H1 (cell line): Measurements from ENCODE around the gene IZUMO4. TPM values are rescaled to one million over a fixed set of nuclear protein-coding genes. Genes with fewer than 3 reads are reported as not detected.

ENCODE experiments used
- CTCF ChIA-PET: fragments of 300-600 bp; sonication (Branson Sonifier 250); formaldehyde crosslinking; loops from one replicate; lab custom pipeline; 2021; ENCODE audit not compliant: partially characterized antibody; lab: Charles Lee
- POLR2A ChIA-PET: fragments of 300-600 bp; sonication (Branson Sonifier 250); formaldehyde crosslinking; loops from one replicate; lab custom pipeline; 2021; ENCODE audit warnings: inconsistent platforms; ENCODE audit not compliant: partially characterized antibody; lab: Charles Lee
- DNase-seq, 2 experiments: peaks; one replicate each; pipeline versions ENCODE4 v3.0.0 to v3.0.0-alpha.2; 2010 to 2022; ENCODE audit warnings: low spot score in 2 of 2, low read depth in 1 of 2, mixed read lengths in 1 of 2
- FAIRE-seq: peaks from 2 replicates; lab custom pipeline; 2011; peaks lifted over from hg19 to GRCh38; lab: Jason Lieb, UNC
- H2AFZ ChIP-seq: 2 replicates; pipeline ENCODE4 v1.8.1; 2012; ENCODE audit warnings: low read length, inconsistent platforms
- H2AK5ac ChIP-seq: 2 replicates; pipeline ENCODE4 v1.6.1; 2013; ENCODE audit warnings: low read depth, low read length
- H2BK120ac ChIP-seq: replicated peaks from 2 replicates; pipeline ENCODE3; 2013; ENCODE audit warnings: low read depth, low read length, inconsistent platforms
- H2BK12ac ChIP-seq: 2 replicates; pipeline ENCODE4 v1.6.1; 2013; ENCODE audit warnings: low read depth, low read length
- H2BK15ac ChIP-seq: 2 replicates; pipeline ENCODE4 v1.6.1; 2013; ENCODE audit warnings: low read length
- H2BK20ac ChIP-seq: 2 replicates; pipeline ENCODE4 v1.6.1; 2013; ENCODE audit warnings: low read length
- H2BK5ac ChIP-seq: 2 replicates; pipeline ENCODE4 v1.6.1; 2013; ENCODE audit warnings: low read depth, low read length
- H3K14ac ChIP-seq: 2 replicates; pipeline ENCODE4 v1.6.1; 2013; ENCODE audit warnings: inconsistent platforms; ENCODE audit not compliant: insufficient read length
- H3K18ac ChIP-seq: 2 replicates; pipeline ENCODE4 v1.6.1; 2013; ENCODE audit warnings: low read length; ENCODE audit errors: extremely low read depth
- H3K23ac ChIP-seq: 2 replicates; pipeline ENCODE4 v1.6.1; 2013; ENCODE audit warnings: inconsistent platforms; ENCODE audit not compliant: insufficient read length
- H3K23me2 ChIP-seq: 2 replicates; pipeline ENCODE4 v1.6.1; 2013; ENCODE audit warnings: low read depth, low read length
- H3K27ac ChIP-seq: 2 replicates; pipeline ENCODE4 v1.6.1; 2011; ENCODE audit warnings: low read depth, low read length, inconsistent platforms
- H3K27me3 ChIP-seq, 4 experiments: replicated peaks in 1 of 4; 1 replicate in 1 of 4; 2 replicates in 3 of 4; pipeline versions ENCODE4 v1.6.1 to v1.8.1; 2011 to 2013; ENCODE audit warnings: low read length in 3 of 4, mild to moderate bottlenecking in 3 of 4, inconsistent platforms in 2 of 4, mixed read lengths in 2 of 4, moderate library complexity in 1 of 4; ENCODE audit not compliant: control insufficient read depth in 3 of 4, insufficient read depth in 3 of 4; ENCODE audit errors: extremely low read depth in 1 of 4
- H3K36me3 ChIP-seq, 4 experiments: 2 replicates each; pipeline versions ENCODE4 v1.6.1 to v1.8.1; 2011 to 2013; ENCODE audit warnings: mild to moderate bottlenecking in 4 of 4, low read length in 3 of 4, moderate library complexity in 2 of 4, control low read depth in 1 of 4, inconsistent platforms in 1 of 4; ENCODE audit not compliant: insufficient read depth in 4 of 4, control insufficient read depth in 2 of 4
- H3K4ac ChIP-seq: replicated peaks from 2 replicates; pipeline ENCODE3; 2013; ENCODE audit warnings: low read length, low read depth, mixed read lengths, inconsistent platforms; ENCODE audit not compliant: insufficient read length
- H3K4me1 ChIP-seq, 4 experiments: replicated peaks in 1 of 4; 1 replicate in 1 of 4; 2 replicates in 3 of 4; pipeline versions ENCODE4 v1.6.1 to v1.8.1; 2011 to 2013; ENCODE audit warnings: low read length in 3 of 4, inconsistent platforms in 2 of 4, mixed read lengths in 1 of 4; ENCODE audit not compliant: insufficient read depth in 4 of 4, control insufficient read depth in 3 of 4
- H3K4me2 ChIP-seq, 2 experiments: 2 replicates each; pipeline versions ENCODE4 v1.6.1 to v1.8.1; 2011 to 2013; ENCODE audit warnings: low read depth in 2 of 2, low read length in 2 of 2, control low read depth in 1 of 2, inconsistent platforms in 1 of 2, mild to moderate bottlenecking in 1 of 2; ENCODE audit not compliant: insufficient read depth in 1 of 2
- H3K4me3 ChIP-seq, 4 experiments: fragments of 200-600, 300-600 bp in 1 of 4; sonication (generic), shearing (Covaris generic), sonication (Bioruptor Twin) in 1 of 4; 2 replicates each; pipeline versions ENCODE4 v1.5.1 to v1.8.1; 2011 to 2016; ENCODE audit warnings: low read length in 4 of 4, low read depth in 3 of 4, control low read depth in 2 of 4, inconsistent platforms in 2 of 4, mild to moderate bottlenecking in 2 of 4, mixed read lengths in 1 of 4, moderate library complexity in 1 of 4; ENCODE audit not compliant: insufficient read depth in 2 of 4; ENCODE audit errors: extremely low read depth in 1 of 4
- H3K56ac ChIP-seq: replicated peaks from 2 replicates; pipeline ENCODE3; 2013; ENCODE audit warnings: low read depth, mild to moderate bottlenecking, mixed read lengths, low read length, inconsistent platforms; ENCODE audit not compliant: insufficient read length
- H3K79me1 ChIP-seq: 2 replicates; pipeline ENCODE4 v1.6.1; 2013; ENCODE audit warnings: low read depth, low read length, control low read depth
- H3K79me2 ChIP-seq, 2 experiments: 2 replicates each; pipeline versions ENCODE4 v1.6.1 to v1.8.1; 2012 to 2013; ENCODE audit warnings: low read length in 2 of 2, mild to moderate bottlenecking in 2 of 2, inconsistent platforms in 1 of 2; ENCODE audit not compliant: insufficient read depth in 2 of 2, control insufficient read depth in 1 of 2
- H3K9ac ChIP-seq, 4 experiments: replicated peaks in 1 of 4; 1 replicate in 1 of 4; 2 replicates in 3 of 4; pipeline versions ENCODE4 v1.6.1 to v1.8.1; 2011 to 2013; ENCODE audit warnings: low read depth in 3 of 4, low read length in 3 of 4, control low read depth in 2 of 4, mild to moderate bottlenecking in 2 of 4, moderate library complexity in 2 of 4, inconsistent platforms in 1 of 4; ENCODE audit errors: extremely low read depth in 1 of 4
- H3K9me3 ChIP-seq, 2 experiments: 2 replicates each; pipeline versions ENCODE4 v1.6.1 to v1.8.1; 2012 to 2013; ENCODE audit warnings: mild to moderate bottlenecking in 2 of 2, moderate library complexity in 2 of 2, control low read depth in 1 of 2, inconsistent platforms in 1 of 2, low read depth in 1 of 2, low read length in 1 of 2, mixed read lengths in 1 of 2; ENCODE audit not compliant: insufficient read depth in 2 of 2
- H4K20me1 ChIP-seq, 2 experiments: replicated peaks in 1 of 2; 2 replicates each; pipeline versions ENCODE3 to v1.8.1; 2011 to 2013; ENCODE audit warnings: inconsistent platforms in 2 of 2, low read length in 2 of 2, mild to moderate bottlenecking in 1 of 2; ENCODE audit not compliant: insufficient read depth in 2 of 2, control insufficient read depth in 1 of 2
- H4K5ac ChIP-seq: 2 replicates; pipeline ENCODE4 v1.6.1; 2013; ENCODE audit warnings: low read length, low read depth, mixed read lengths, inconsistent platforms; ENCODE audit not compliant: insufficient read length
- H4K8ac ChIP-seq: 2 replicates; pipeline ENCODE4 v1.8.0; 2013; ENCODE audit warnings: mild to moderate bottlenecking, moderate library complexity, low read length, inconsistent platforms; ENCODE audit not compliant: insufficient read depth; ENCODE audit errors: extremely low read depth
- H4K91ac ChIP-seq: replicated peaks from 2 replicates; pipeline ENCODE3; 2013; ENCODE audit warnings: low read length, mixed read lengths, inconsistent platforms; ENCODE audit not compliant: insufficient read length
- EP300 ChIP-seq, 2 experiments: IDR thresholded peaks; 1 replicate in 1 of 2; 2 replicates in 1 of 2; pipeline ENCODE4 v1.6.1; 2011 to 2012; ENCODE audit warnings: low read depth in 2 of 2, low read length in 2 of 2, mild to moderate bottlenecking in 2 of 2, borderline replicate concordance in 1 of 2, inconsistent platforms in 1 of 2, moderate library complexity in 1 of 2
- FOSL1 ChIP-seq: IDR thresholded peaks from 2 replicates; pipeline ENCODE4 v1.6.1; 2011; ENCODE audit warnings: mild to moderate bottlenecking, low read depth, low read length, moderate library complexity; ENCODE audit not compliant: insufficient read depth
- GABPA ChIP-seq: IDR thresholded peaks from 2 replicates; pipeline ENCODE4 v1.6.1; 2011; ENCODE audit warnings: mild to moderate bottlenecking, low read length, moderate library complexity, borderline replicate concordance; ENCODE audit not compliant: insufficient read depth
- HDAC6 ChIP-seq: IDR thresholded peaks from one replicate; pipeline ENCODE4 v1.7.1; 2012; ENCODE audit warnings: low read depth, mild to moderate bottlenecking, inconsistent platforms, low read length, moderate library complexity
- KDM4A ChIP-seq: IDR thresholded peaks from one replicate; pipeline ENCODE4 v1.7.1; 2012; ENCODE audit warnings: low read depth, mild to moderate bottlenecking, moderate library complexity, low read length, inconsistent platforms; ENCODE audit not compliant: severe bottlenecking
- MAFK ChIP-seq: IDR thresholded peaks from 2 replicates; pipeline ENCODE4 v1.6.1; 2012; ENCODE audit warnings: low read depth, mild to moderate bottlenecking, improper control_type of control experiment, low read length
- PHF8 ChIP-seq: fragments of 200-600 bp; sonication (generic); conservative IDR thresholded peaks from 2 replicates; pipeline ENCODE4 v1.7.1; 2012; ENCODE audit warnings: low read depth, mild to moderate bottlenecking, inconsistent platforms, low read length, moderate library complexity
- POLR2A ChIP-seq, 2 experiments: IDR thresholded peaks; 1 replicate in 1 of 2; 2 replicates in 1 of 2; pipeline ENCODE4 v1.6.1; 2011; ENCODE audit warnings: low read depth in 2 of 2, low read length in 2 of 2, mild to moderate bottlenecking in 2 of 2; ENCODE audit errors: control extremely low read depth in 1 of 2
- RBBP5 ChIP-seq: IDR thresholded peaks from 2 replicates; pipeline ENCODE4 v1.7.1; 2012; ENCODE audit warnings: low read depth, mild to moderate bottlenecking, inconsistent platforms, low read length, moderate library complexity, borderline replicate concordance
- SP4 ChIP-seq: IDR thresholded peaks from 2 replicates; pipeline ENCODE4 v1.6.1; 2012; ENCODE audit warnings: low read length, inconsistent platforms
- WGBS, 2 experiments: shearing (Covaris generic) in 1 of 2; methylation state at CpG; one replicate each; pipeline versions ENCODE4 v1.1.6 to v1.1.7; 2013 to 2015; ENCODE audit warnings: low lambda C conversion rate in 2 of 2, mixed read lengths in 2 of 2, inconsistent platforms in 1 of 2, low coverage in 1 of 2, missing lambda C conversion rate in 1 of 2; ENCODE audit not compliant: insufficient replicate concordance in 2 of 2, insufficient coverage in 1 of 2, insufficient read length in 1 of 2; ENCODE audit errors: extremely low coverage in 1 of 2, missing lambda C conversion rate in 1 of 2; 5-methylcytosine and 5-hydroxymethylcytosine counted together
- polyA plus RNA-seq, 7 experiments: library from polyadenylated mRNA; depleted of rRNA in 3 of 7; stranded (reverse) in 5 of 7; unstranded in 2 of 7; fragments of >200 nt in 5 of 7; fragments of 200-250 nt in 2 of 7; gene quantifications; 1 replicate in 5 of 7; 2 replicates in 1 of 7; 4 replicates in 1 of 7; pipeline versions ENCODE4 v1.2.1 to v1.2.3, GENCODE V29; 2011 to 2013; ENCODE audit warnings: missing spikeins in 2 of 7, mixed read lengths in 2 of 7
- total RNA-seq: library from RNA; stranded (reverse); fragmentation: NEBNext Ultra II Directional; extraction: Animal tissue kit (Norgen Biotek cat#: 25700); gene quantifications from 2 replicates; pipeline ENCODE4 v1.2.1, GENCODE V29; 2021
- TF ChIP-seq, protein P1 (sequence below): IDR thresholded peaks from 2 replicates; pipeline ENCODE4 v1.6.1; 2012; ENCODE audit warnings: low read length, inconsistent platforms
- TF ChIP-seq, protein P2 (sequence below): IDR thresholded peaks from 2 replicates; pipeline ENCODE4 v1.6.1; 2012; ENCODE audit warnings: inconsistent platforms

IZUMO4 gene
- total and polyA plus RNA-seq, 2 of the 8 experiments (the other 6 are each of a cell fraction or from before 2014, with no cell fraction given), result 1.8 to 1.9 TPM

DNA sequence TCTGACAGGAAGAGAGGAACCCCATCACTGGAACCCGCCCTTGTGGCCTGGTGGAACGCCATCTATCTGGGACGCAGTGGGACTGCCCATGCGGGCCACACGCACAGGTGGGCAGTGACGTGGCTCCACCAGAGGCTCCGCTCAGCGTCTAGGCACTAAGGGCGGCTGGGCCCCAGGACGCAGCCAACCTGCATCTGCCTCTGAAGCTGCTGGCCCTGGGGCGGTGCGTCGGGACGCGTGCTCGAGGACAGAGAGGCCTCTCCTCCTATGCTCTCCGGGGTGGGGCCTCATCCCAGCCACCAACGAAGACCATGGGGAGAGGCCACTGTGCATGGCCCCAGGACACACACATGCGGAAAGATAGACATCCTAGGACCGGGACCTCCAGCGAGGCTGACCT is 18.1 kb downstream of the IZUMO4 start:
- H2BK15ac ChIP-seq, result no peak overlapping the region
- H3K9me3 ChIP-seq, result no peaks in the 10 kb centered on the region
- H3K9ac ChIP-seq, result no peak overlapping the region
- WGBS, 2 experiments, result 97% methylated on average over 13 of the region's 21 CpGs; no CpG with 5 or more reads in 1 of the 2 experiments
- no peaks in the 10 kb centered on the region for H3K79me2 ChIP-seq
- no peak overlapping the region for H3K4me2 ChIP-seq
- H3K23ac ChIP-seq, result no peak overlapping the region
- H2BK20ac ChIP-seq, result no peak overlapping the region
- no peak overlapping the region for H2BK120ac ChIP-seq
- no peak overlapping the region for H3K4ac ChIP-seq
- H3K4me1 ChIP-seq, result no peaks in the 10 kb centered on the region
- H4K91ac ChIP-seq, result no peak overlapping the region
- H3K14ac ChIP-seq, result no peak overlapping the region
- POLR2A ChIA-PET, result no interaction called here
- no peak for FAIRE-seq
- no peaks in the 10 kb centered on the region; the same call in none of the 2 replicates for H3K79me1 ChIP-seq
- no peak overlapping the region for H2BK12ac ChIP-seq
- H4K20me1 ChIP-seq, result peaks cover 9 to 23% of the 10 kb centered on the region in 2 experiments
- peaks cover 58 to 93% (median 84%) of the 10 kb centered on the region in 4 experiments for H3K36me3 ChIP-seq
- H3K18ac ChIP-seq, result no peak overlapping the region
- H3K23me2 ChIP-seq, result no peaks in the 10 kb centered on the region
- no peak overlapping the region for H3K27ac ChIP-seq
- no peak overlapping the region for H2AK5ac ChIP-seq
- H2AFZ ChIP-seq, result no peak overlapping the region
- H3K27me3 ChIP-seq, result no peaks in the 10 kb centered on the region
- 0 out of 2 replicates have a peak overlapping the region, but pooled peaks have one; percentile 25 for H4K8ac ChIP-seq
- no peak overlapping the region for H3K56ac ChIP-seq
- no peak overlapping the region for H3K4me3 ChIP-seq
- no peak for TF ChIP-seq HDAC6
- TF ChIP-seq, protein P1, sequence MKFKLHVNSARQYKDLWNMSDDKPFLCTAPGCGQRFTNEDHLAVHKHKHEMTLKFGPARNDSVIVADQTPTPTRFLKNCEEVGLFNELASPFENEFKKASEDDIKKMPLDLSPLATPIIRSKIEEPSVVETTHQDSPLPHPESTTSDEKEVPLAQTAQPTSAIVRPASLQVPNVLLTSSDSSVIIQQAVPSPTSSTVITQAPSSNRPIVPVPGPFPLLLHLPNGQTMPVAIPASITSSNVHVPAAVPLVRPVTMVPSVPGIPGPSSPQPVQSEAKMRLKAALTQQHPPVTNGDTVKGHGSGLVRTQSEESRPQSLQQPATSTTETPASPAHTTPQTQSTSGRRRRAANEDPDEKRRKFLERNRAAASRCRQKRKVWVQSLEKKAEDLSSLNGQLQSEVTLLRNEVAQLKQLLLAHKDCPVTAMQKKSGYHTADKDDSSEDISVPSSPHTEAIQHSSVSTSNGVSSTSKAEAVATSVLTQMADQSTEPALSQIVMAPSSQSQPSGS, result no peak
- TF ChIP-seq PHF8, result no peak
- TF ChIP-seq EP300 (IDR thresholded peaks at IDR 0.05; ENCODE audit: borderline replicate concordance in 1 of 2, low read depth in 2 of 2, low read length in 2 of 2), result no peak
- no peak for TF ChIP-seq GABPA
- TF ChIP-seq SP4, result no peak
- TF ChIP-seq FOSL1, result no peak
- TF ChIP-seq MAFK, result no peak
- TF ChIP-seq POLR2A (IDR thresholded peaks at IDR 0.05; ENCODE audit: control extremely low read depth in 1 of 2, low read depth in 2 of 2, low read length in 2 of 2), result no peak
- TF ChIP-seq, protein P2, sequence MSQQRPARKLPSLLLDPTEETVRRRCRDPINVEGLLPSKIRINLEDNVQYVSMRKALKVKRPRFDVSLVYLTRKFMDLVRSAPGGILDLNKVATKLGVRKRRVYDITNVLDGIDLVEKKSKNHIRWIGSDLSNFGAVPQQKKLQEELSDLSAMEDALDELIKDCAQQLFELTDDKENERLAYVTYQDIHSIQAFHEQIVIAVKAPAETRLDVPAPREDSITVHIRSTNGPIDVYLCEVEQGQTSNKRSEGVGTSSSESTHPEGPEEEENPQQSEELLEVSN, result no peak
- TF ChIP-seq RBBP5, result no peak
- TF ChIP-seq KDM4A, result no peak
- CTCF ChIA-PET, result no interaction called here
- H2BK5ac ChIP-seq, result no peak overlapping the region
- no peak for DNase-seq
- no peak overlapping the region for H4K5ac ChIP-seq
